NCI-H69 (cell line): ENCODE results near the gene EYS.

Experiments
- DNase-seq: peaks from one replicate; lab custom pipeline; 2025; lab: John Stamatoyannopoulos, UW

The EYS gene

DNA sequence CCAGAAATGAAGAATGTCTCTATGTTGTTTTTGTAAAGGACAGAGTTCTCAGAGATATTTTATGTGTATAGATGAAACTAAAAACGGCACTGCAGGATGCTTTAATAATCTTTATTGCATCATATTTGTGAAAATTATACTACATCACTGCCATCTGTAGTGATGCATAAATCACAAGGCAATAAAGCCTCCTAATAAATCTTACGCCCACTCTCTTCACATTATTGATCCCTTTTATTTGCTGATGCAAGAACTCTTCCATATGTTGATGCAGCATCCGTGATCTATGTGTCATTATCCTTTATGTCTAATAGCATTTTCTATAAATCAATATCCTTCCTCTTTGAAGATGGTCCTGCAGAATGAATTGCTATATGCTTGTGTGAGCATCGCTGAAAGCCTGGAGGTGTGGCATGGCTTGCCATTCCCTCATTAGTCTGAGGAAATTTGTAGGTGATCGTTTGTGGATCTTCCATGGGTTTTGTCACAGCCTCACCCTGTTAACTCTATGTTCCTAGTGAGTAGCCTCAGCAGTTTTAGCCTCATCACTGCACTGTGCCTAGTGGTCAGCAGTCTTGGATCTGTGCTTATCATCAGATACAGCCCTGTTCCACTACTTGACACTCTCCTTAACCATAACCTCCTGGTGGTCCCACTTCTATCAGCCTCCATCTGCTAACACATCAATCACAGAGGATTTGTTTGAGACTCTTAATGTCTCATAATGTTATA, 983.5 kb downstream of the EYS start:
- DNase-seq = peak; percentile 65

DNA sequence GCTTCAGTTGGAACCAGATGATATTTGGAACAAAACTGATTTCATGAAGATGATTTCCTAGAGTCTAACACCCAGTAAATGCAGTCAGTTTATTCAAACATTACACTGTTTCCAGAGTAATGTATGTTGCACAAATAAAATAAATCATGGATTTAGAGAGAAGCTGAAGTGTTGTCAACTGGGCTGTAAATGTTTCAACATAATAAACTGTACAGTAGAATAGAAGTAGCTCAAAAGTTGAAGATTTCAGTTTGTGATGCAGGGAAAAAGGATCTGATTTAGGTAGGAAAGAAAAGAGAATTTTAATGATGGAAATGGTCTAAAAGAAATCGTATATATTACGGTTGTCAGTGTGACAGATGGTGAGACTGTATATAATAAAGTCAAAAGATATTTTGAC, 985.2 kb downstream of the EYS start:
- DNase-seq = peak; percentile 67

GRCh38 chr6:64717281-64717680, 989.7 kb downstream of the EYS start:
- DNase-seq = no peak

DNA sequence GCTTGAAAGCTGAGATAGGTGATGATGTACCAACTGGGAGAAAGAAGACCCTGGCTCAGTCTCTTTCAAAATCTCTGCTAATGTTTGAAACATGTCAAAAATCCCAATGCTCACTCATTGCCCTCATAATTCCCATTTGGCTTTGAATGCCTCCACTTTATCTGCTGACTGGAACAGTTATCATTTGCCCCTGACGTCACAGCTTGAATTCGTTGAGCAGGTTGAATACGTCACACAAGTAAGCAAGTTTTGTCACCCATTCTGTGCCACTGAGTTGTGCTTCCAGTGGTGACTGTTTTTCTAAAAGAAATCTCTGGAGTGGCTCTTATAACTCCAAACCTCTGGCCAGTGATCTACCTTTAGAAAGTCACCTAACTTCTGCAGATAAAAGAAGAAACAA, 991.4 kb downstream of the EYS start:
- DNase-seq = no peak

GRCh38 chr6:64714073-64714472, 993.0 kb downstream of the EYS start:
- DNase-seq = no peak

DNA sequence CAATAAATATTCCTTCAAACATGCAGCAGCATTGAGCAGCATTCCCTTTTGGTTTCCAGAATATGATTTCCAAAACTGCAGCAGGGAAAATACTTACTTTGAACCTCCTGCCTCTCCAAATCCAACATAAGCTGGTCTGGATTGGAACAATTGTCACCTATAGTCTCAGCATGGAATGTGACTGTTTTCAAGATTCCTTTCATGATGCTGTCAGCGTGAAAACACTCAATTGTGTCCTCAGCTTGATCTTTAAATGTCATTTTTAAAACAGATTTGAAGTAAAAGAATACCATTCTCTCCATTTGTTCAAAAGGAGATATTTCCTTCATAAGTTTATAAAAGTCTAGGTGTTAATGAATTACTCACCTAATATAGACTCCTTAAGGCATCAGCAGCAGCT, 993.9 kb downstream of the EYS start:
- peak; percentile 30 for DNase-seq

GRCh38 chr6:64712606-64713005, 994.4 kb downstream of the EYS start:
- no peak for DNase-seq

GRCh38 chr6:64703922-64704321, 1003.1 kb downstream of the EYS start:
- no peak for DNase-seq

GRCh38 chr6:64696053-64696452, 1011.0 kb downstream of the EYS start:
- no peak for DNase-seq

DNA sequence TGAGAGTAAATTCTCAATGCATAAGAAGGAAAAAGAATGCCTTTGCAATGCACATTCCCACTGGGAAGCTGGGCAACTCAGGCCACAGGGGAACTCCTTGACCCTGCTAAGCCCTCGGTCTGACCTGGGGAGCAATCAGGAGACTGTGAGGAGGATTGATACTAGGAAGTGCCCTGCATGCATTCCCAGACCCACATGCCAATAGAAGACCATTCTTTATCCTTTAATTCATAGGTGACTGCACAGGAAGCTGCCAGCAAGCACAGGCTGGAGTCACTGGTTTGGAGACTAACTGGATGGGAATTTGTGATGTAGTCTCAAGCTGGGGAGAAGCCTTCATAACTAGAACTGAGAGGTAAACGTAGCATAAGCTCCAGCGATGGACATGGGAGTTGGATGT, 1012.7 kb downstream of the EYS start:
- no peak for DNase-seq

DNA sequence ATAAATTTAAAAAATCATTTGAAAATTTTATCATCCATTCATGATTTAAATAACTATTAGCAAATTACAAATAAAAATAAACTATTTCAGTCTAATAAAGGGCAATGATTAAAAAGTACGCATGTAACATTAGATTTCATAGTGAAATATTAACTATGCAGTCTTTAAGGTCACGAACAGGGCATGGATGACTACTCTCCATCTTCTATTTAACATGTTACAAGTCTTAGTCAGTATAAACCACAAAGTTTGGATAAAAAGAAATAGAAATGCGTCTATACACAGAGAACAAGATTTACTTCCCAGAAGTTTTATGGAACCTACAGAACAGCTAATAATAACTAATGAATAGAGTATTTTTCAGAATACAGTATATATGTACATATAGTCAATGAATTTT, 1016.0 kb downstream of the EYS start:
- DNase-seq = no peak

DNA sequence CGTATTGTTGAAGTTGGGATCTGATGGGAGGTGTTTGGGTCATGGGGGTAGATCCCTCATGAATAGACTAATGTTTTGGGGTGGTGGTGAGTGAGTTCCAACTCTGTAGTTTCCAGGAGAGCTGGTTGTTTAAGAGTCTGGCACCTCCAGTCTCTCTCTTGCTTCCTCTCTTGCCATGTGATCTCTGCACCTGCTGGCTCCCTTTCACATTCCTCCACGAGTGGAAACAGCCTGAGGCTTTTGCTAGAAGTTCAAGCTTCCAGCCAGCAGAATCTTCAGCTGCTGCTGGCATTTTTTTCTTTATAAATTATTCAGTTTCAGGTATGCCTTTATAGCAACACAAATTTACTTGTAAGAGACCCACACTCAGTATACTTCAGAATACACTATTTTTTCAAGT, 1021.6 kb downstream of the EYS start:
- DNase-seq = peak; percentile 43

DNA sequence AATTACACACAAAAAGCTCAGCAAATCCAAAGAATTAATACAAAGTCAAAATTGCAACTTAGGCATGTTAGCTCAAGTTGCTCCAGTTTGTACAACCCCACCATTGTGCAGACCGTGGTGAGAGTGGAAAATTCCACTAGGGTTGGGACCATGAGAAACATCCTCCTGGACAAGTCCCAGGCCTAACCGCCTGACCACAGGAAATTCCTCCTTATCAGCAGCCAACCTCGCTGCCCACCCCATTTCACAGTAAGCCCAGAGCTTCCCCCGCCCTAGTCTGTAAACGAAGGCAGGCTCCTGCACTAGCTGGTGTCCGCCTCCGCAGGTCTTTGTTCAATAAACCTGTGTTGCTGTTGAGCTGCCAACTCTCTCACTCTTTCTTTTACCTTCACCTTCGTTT, 1023.3 kb downstream of the EYS start:
- no peak for DNase-seq

- no peak for DNase-seq
These were observed 1025.4 kb downstream of the EYS start for GRCh38 chr6:64681416-64682160.

GRCh38 chr6:64680446-64680845, 1026.6 kb downstream of the EYS start:
- no peak for DNase-seq

- no peak for DNase-seq
These were observed 1027.6 kb downstream of the EYS start for GRCh38 chr6:64679416-64679815.

DNA sequence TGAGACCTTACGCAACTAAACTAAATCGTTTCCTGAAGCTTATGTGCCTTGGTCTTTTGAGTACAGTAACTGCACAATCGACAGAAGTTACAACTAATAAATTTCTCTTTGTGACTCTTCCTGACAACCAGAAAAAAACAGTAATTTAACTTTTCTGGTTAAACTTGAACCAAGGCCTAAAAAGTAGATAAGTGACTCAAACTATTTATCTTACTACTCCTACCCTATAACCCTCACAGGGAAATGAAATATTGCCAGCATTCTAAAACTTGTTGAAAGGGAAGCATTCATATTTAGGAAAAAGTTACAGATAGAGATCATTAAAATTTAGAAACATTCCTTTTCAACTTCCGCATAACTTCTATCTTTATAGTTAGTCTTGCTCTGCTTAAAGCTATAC, 1034.4 kb downstream of the EYS start:
- DNase-seq = no peak

DNA sequence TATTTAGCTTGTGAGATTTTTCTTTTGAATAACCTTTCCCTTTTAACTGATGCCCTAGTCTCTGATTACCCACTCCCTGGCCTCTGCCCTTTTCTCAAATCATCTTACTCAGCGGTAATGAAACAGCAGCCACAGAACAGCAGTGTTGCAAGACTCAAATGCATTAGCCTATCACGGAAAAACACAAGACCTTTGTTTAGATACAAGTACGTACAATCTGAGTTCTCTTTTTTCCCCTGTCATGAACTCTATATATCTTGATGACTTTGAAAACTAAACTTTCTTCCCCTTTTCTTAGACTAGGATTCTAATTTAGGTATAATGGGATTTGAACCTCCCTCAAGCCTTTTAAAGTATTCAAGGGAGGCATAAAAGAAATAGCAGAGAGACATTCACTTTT, 1034.9 kb downstream of the EYS start:
- no peak for DNase-seq

DNA sequence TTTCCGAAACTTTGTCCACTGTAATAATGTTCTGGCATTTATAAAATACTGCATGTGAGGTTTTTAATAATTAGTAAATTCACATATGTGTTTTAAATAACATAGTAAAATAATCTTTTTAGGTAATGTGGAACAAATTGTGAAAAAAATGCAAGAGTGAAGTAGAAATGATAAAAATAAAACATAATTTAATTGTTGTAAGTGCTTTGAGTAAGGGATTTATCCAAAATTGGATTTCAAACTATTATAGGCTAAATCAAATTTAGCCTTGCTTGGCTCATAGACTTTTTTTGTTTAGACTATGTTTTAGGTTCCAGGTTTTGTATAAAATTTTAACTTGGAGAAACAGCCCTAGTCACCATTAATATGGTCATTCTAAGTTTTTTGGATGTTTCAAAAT, 1041.9 kb downstream of the EYS start:
- DNase-seq = no peak

DNA sequence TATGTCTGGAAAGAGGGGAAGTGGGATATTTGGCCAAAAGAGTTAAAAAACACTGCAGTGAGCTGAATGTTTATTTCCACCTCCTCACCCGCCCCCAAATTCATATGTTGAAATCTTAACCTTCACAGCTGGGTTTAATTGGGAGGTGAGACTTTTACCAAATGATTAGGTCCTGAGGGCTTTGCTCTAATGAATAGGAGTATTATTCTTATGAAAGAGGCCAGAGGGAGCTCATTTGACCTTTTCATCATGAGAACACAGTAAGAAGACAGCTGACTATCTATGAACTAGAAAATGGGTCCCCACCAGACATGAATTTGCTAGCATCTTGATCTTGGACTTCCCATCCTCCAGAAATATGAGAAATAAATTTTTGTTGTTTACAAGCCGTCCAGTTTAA, 1042.5 kb downstream of the EYS start:
- peak; percentile 64 for DNase-seq

DNA sequence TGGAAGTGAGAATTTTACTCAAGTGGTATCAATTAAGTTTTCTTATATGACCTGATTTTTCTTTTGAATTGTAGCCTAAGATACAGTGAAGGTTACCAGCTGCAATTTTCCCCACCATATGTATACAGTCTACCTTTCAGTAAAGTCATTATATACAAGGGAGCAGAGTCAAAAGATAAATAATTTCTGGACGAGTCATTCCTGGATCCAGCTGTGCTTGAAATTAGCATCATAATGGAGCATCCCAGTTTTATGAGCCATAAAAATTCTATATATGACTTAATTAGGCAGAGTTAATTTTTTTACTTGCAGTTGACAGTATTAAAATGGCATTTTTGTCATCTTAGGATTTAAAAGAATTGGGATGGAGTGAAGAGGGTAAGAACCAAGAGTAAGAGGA, 1063.0 kb downstream of the EYS start:
- DNase-seq = peak; percentile 95

DNA sequence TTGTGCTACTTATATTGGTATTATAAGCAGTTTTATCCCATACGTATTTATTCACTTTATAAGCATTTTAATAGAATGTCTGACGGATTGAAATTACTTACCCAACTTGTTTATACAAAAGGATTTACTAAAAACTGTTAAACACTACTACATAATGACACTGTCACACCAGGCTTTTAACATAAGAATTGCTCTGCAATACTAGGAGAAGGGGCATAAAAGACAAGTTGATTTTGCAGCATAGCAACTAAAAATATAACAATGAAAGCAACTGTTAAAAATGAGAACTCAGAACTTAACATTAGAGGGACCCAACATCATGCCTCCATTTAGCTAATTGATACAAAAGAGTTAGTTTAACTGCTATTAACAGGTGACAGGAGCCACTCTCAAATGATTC, 1076.1 kb downstream of the EYS start:
- no peak for DNase-seq

DNA sequence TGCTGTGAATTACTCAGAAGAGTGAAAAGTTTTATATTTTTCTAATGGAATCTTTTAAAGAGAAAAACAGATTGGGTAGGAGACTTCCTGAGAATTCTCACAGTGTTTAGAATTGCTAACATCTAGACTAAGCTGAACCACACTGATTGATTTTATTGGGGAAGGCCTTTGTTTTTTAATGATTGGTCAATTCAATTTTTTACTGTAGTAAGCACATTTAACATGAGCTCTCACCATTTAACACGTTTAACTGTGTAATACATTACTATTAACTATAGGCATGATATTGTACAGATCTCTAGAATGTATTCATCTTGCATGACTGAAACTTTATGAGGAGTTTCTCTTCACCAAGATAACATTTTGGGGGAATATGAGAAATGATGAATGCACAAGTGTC, 1084.1 kb downstream of the EYS start:
- no peak for DNase-seq

GRCh38 chr6:64602993-64603392, 1104.0 kb downstream of the EYS start:
- no peak for DNase-seq
